Pancreas (tissue), 10 donors: ENCODE data around the gene KRTAP5-4. TPM values are rescaled to one million over a fixed set of nuclear protein-coding genes. Genes with fewer than 3 reads are reported as not detected.
A peak's percentile ranks its signal among the peaks of the same experiment; 100 is the strongest.

Experiments
- ATAC-seq, 4 donors: fragments of 200-7000 bp; cut with Tn5 transposase; one replicate each; pipeline versions ENCODE4 v1.8.0 to v1.9.1; 2020; ENCODE audit warnings: mild to moderate bottlenecking in 4 of 4, moderate library complexity in 4 of 4
- DNase-seq, 6 donors: peaks; one replicate each; pipeline ENCODE4 v3.0.0-alpha.2; 2020
- FAIRE-seq: peaks from 2 replicates; lab custom pipeline; 2012; peaks lifted over from hg19 to GRCh38; lab: Jason Lieb, UNC
- H3K27ac ChIP-seq, 4 donors: fragments of 200-600 bp; sonication (generic); 1 replicate in 3 of 4; 2 replicates in 1 of 4; pipeline versions ENCODE4 v1.5.0 to v1.8.0; 2020
- H3K27me3 ChIP-seq, 4 donors: fragments of 200-600 bp; one replicate each; pipeline ENCODE4 v1.8.0; 2021
- H3K36me3 ChIP-seq, 3 donors: fragments of 200-600 bp; sonication (generic) in 1 of 3; one replicate each; pipeline versions ENCODE4 v1.5.0 to v1.8.0; 2020 to 2021
- H3K4me1 ChIP-seq, 3 donors: fragments of 200-600 bp; one replicate each; pipeline ENCODE4 v1.8.0; 2021
- H3K4me3 ChIP-seq, 4 donors: fragments of 200-600 bp; sonication (generic) in 2 of 4; one replicate each; pipeline versions ENCODE4 v1.5.0 to v1.8.0; 2020 to 2021
- H3K9me3 ChIP-seq, 4 donors: fragments of 200-600 bp; one replicate each; pipeline ENCODE4 v1.8.0; 2021
- WGBS, 2 donors: extraction: QIAGEN DNeasy Blood & Tissue Kit; methylation state at CpG; one replicate each; pipeline ENCODE4 v1.1.7; 2013; 5-methylcytosine and 5-hydroxymethylcytosine counted together
- intact Hi-C, 3 donors: fragments of 100-400 bp; cut with DNase I; formaldehyde crosslinking; loops; one replicate each; pipeline versions ENCODE4 v1.11.1 to v1.14.2; 2022
- polyA plus RNA-seq, 2 donors: library from polyadenylated mRNA; stranded (reverse); fragments of 200-250 nt; gene quantifications; one replicate each; pipeline ENCODE4 v1.2.3, GENCODE V29; 2013
- total RNA-seq, 6 donors: library from RNA; stranded (reverse); fragmentation: NEBNext Ultra II Directional in 4 of 6; extraction: Animal tissue kit (Norgen Biotek cat#: 25700) in 4 of 6; gene quantifications; one replicate each; pipeline versions ENCODE4 v1.2.1 to v1.2.4, GENCODE V29; 2021 to 2023
- TF ChIP-seq, protein P1 (sequence below), 4 donors: fragments of 200-600 bp; sonication (generic) in 3 of 4; IDR thresholded peaks; one replicate each; pipeline versions ENCODE4 v1.5.0 to v1.8.0; 2021; ENCODE audit warnings: antibody characterized with exemption in 4 of 4
- donor health status: healthy with polysubstance abuse.
- donor health status: DM: no; HTN: no; CAD: no; lungs with moderate emphysema.
- donor health status: DM: no; HTN: no; CAD: no.
- donor health status: control.
- donor health status: control.
- donor health status: Bipolar disorder and iron deficiency.
- donor health status: DM: yes; HTN: yes; CAD: no.
- donor health status: DM: no; HTN: no; CAD: no.
- donor health status: DM: no; HTN: no; CAD: no.
- donor health status: DM: yes; HTN: yes; CAD: no.

The KRTAP5-4 gene
- total and polyA plus RNA-seq, 8 donors = not detected

DNA sequence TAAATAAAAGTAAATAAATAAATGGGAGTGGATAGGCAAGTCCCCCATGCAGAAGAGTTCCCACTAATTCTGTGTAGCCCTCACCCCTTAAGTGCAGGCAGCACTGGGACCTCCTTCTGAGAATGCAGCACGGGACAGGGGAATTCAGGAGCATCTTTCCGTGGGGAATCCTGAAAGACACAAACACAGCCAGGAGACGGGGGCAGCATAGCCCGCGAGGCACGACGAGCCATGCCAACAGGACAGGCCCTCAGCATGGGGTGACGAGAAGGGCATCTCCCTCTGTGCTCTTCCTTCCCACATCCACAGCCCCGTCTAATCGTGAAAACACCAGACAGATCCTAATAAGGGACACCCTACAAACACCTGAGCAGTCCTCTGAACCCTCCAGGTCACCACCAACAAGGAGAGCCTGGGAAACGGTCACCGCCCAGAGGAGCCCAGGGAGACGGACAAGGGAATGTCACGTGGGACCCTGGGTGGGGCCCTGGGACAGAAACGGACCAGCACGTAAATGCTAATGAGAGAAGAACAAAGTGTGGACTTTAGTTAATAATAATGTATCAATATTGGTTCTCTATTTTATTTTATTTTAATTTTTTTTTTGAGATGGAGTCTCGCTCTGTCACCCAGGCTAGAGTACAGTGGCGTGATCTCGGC is 14.5 kb upstream of the KRTAP5-4 start:
- H3K4me3 ChIP-seq = no peak overlapping the region
- 84 to 88% methylated on average over 19 of the region's 19 CpGs for WGBS, 2 donors
- H3K4me1 ChIP-seq = peaks cover 0 to 4% (median 0%) of the 10 kb centered on the region in 3 donors
- no peaks in the 10 kb centered on the region for H3K27me3 ChIP-seq
- no peak overlapping the region for H3K27ac ChIP-seq
- FAIRE-seq (no peak), ATAC-seq (no peak), DNase-seq (peak in 2 of 6 donors; percentile 22 to 34)
- intact Hi-C loops = no loop called here
- TF ChIP-seq, protein P1, sequence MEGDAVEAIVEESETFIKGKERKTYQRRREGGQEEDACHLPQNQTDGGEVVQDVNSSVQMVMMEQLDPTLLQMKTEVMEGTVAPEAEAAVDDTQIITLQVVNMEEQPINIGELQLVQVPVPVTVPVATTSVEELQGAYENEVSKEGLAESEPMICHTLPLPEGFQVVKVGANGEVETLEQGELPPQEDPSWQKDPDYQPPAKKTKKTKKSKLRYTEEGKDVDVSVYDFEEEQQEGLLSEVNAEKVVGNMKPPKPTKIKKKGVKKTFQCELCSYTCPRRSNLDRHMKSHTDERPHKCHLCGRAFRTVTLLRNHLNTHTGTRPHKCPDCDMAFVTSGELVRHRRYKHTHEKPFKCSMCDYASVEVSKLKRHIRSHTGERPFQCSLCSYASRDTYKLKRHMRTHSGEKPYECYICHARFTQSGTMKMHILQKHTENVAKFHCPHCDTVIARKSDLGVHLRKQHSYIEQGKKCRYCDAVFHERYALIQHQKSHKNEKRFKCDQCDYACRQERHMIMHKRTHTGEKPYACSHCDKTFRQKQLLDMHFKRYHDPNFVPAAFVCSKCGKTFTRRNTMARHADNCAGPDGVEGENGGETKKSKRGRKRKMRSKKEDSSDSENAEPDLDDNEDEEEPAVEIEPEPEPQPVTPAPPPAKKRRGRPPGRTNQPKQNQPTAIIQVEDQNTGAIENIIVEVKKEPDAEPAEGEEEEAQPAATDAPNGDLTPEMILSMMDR (IDR thresholded peaks at IDR 0.05) = no peak
- no peaks in the 10 kb centered on the region for H3K36me3 ChIP-seq
- H3K9me3 ChIP-seq = no peaks in the 10 kb centered on the region

DNA sequence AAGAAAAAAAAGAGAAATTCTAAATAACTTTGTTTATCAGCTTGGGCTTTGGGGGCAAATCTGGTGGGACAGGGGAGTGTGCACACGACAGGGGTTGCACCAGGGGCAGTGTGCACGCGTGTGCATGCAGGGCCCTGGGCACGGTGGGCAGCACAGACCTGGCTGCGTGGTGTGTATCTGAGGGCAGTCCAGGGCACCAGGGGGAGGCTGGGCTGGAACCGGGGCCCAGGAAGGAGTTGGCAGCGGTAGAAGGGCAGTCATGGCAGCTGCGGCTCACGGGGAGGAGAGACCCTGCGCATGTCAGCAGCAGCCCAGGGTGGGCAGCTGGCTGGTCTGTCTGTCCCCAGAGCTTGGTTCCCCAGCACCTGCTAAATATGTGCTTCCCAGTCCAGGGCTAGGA is 11.9 kb upstream of the KRTAP5-4 start:
- 91 to 96% methylated on average over 7 to 10 of the region's 10 CpGs for WGBS, 2 donors
- Histone ChIP-seq H3K4me1 (peaks cover 0 to 4% (median 0%) of the 10 kb centered on the region in 3 donors), H3K9me3 (no peaks in the 10 kb centered on the region), H3K4me3 (no peak overlapping the region), H3K27ac (no peak overlapping the region), H3K27me3 (no peaks in the 10 kb centered on the region), H3K36me3 (no peaks in the 10 kb centered on the region)
- DNase-seq = peak in 1 of 6 donors; percentile 43
- TF ChIP-seq, protein P1 (IDR thresholded peaks at IDR 0.05) = no peak
- ATAC-seq = no peak
- intact Hi-C loops = no loop called here
- FAIRE-seq = no peak

DNA sequence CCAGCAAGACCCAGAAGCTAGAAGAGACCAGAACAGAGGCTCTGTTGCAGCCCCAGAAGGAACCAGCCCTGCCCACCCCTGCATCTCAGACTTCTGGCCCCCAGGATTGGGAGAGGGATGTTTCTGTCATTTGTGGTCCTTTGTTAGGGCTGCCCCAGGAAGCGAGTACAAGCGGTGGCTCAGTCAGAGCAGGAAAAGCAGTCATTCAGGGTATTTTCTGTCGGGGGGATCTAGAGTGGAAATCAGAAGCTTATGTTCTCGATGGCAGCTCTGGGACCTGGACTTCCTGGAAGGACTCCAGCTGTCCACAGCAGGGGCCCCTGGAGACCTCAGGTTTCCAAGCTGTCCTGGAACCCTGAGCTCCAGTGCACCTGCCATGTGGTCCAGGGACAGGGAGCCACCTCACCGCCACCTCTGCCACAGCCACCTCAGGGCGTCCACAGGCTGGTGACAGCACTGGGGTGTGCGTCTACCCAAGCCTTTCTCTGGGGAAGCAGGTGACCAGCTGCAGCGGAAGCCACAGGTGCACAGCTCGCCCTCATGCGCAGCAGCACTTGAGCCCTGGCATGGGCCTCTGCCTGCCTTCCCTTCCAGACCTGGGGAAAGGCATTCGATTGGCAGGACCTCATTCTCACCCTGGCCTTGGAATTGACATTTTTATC is 10.2 kb upstream of the KRTAP5-4 start:
- ATAC-seq (peak; percentile 80 to 94 (median 88)), FAIRE-seq (no peak), DNase-seq (peak; percentile 21 to 89 (median 72))
- Histone ChIP-seq H3K9me3 (no peaks in the 10 kb centered on the region), H3K27ac (peak overlapping the region in 1 of 4 donors; percentile 2), H3K4me1 (peaks cover 0 to 4% (median 0%) of the 10 kb centered on the region in 3 donors), H3K4me3 (no peak overlapping the region), H3K27me3 (no peaks in the 10 kb centered on the region), H3K36me3 (no peaks in the 10 kb centered on the region)
- intact Hi-C loops = no loop called here
- WGBS, 2 donors = 32 to 34% methylated on average over 11 of the region's 11 CpGs
- TF ChIP-seq, protein P1 (IDR thresholded peaks at IDR 0.05) = no peak

DNA sequence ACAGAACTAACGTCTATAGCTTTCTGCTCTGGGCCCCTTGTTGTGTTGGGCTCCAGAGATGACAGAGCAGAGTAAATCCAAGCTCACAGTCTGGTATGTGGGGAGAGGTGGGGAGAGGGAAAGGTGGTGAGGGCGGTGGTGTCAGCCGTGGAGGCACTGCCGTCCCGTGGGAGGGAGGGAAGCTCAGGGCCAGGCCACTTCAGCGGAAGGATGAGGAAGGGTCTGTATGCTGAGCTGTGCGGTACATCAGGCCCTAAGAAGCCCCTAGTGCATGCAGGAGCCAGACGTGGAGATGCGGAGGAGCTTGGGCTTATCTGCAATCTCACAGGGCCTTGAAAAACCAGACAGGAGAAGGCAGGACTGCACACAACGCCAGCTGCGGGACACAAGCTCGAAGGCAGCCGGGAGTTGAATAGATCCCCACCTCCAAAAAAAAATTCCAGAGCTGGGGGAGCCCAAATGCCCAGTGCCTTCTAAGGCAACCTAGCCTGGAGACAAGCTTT is 9.2 kb upstream of the KRTAP5-4 start:
- Histone ChIP-seq H3K4me3 (no peak overlapping the region), H3K27me3 (no peaks in the 10 kb centered on the region), H3K4me1 (peaks cover 0 to 4% (median 0%) of the 10 kb centered on the region in 3 donors), H3K9me3 (no peaks in the 10 kb centered on the region), H3K27ac (no peak overlapping the region), H3K36me3 (no peaks in the 10 kb centered on the region)
- FAIRE-seq = no peak
- DNase-seq = peak in 1 of 6 donors; percentile 36
- no peak for ATAC-seq
- intact Hi-C loops = no loop called here
- TF ChIP-seq, protein P1 (IDR thresholded peaks at IDR 0.05) = no peak
- WGBS, 2 donors = 78 to 85% methylated on average over 13 of the region's 13 CpGs
